WERI-Rb-1 (cell line): ENCODE data around the gene PHACTR1.

Experiments used
- DNase-seq: peaks from one replicate; pipeline ENCODE4 v3.0.0-alpha.2; 2020
- H3K27ac ChIP-seq: fragments of 250-450 bp; sonication (Bioruptor Pico); 2 replicates; pipeline ENCODE4 v1.5.1; 2020; ENCODE audit warnings: mild to moderate bottlenecking, moderate library complexity
- H3K27me3 ChIP-seq: fragments of 250-450 bp; sonication (Bioruptor Pico); 2 replicates; pipeline ENCODE4 v1.5.1; 2021; ENCODE audit warnings: mild to moderate bottlenecking, low read depth, moderate library complexity; ENCODE audit not compliant: insufficient read depth, severe bottlenecking
- H3K36me3 ChIP-seq: fragments of 250-450 bp; sonication (Bioruptor Pico); 2 replicates; pipeline ENCODE4 v1.5.1; 2020; ENCODE audit warnings: mild to moderate bottlenecking, moderate library complexity
- H3K4me3 ChIP-seq: 2 replicates; pipeline ENCODE4 v1.5.1; 2011; ENCODE audit warnings: low read depth, mild to moderate bottlenecking, control low read depth, low read length
- H3K9me3 ChIP-seq: fragments of 250-450 bp; sonication (Bioruptor Pico); 2 replicates; pipeline ENCODE4 v1.5.1; 2021; ENCODE audit warnings: mild to moderate bottlenecking, moderate library complexity; ENCODE audit not compliant: severe bottlenecking
- CTCF ChIP-seq: IDR thresholded peaks from 2 replicates; pipeline ENCODE4 v1.5.1; 2011; ENCODE audit warnings: low read depth, mild to moderate bottlenecking, control low read depth, inconsistent platforms, low read length

Gene PHACTR1

DNA sequence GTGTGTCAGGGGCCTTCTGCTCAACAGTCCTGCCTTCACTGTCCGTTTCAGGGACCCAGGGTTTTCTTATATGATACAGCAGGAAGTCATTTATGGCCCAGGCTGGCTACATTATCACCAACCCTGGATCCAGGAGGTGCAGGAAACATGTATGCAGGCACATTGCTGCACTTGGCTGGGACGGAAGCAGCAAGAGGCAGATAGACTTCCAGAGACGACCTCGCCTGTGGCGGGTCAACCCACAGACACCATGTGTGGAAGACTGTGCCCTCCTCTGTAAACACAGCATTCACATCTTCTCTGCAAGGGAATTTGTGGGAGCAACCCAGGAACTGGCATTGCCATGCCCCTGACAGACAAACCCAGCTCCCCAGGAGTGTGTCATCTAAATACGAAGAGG is 568.1 kb downstream of the PHACTR1 start:
- H3K27me3 ChIP-seq = no peaks in the 10 kb centered on the region
- peaks cover 10% of the 10 kb centered on the region for H3K36me3 ChIP-seq
- no peak overlapping the region for H3K27ac ChIP-seq
- TF ChIP-seq CTCF = no peak
- no peak overlapping the region for H3K4me3 ChIP-seq
- no peak for DNase-seq
- H3K9me3 ChIP-seq = no peaks in the 10 kb centered on the region

DNA sequence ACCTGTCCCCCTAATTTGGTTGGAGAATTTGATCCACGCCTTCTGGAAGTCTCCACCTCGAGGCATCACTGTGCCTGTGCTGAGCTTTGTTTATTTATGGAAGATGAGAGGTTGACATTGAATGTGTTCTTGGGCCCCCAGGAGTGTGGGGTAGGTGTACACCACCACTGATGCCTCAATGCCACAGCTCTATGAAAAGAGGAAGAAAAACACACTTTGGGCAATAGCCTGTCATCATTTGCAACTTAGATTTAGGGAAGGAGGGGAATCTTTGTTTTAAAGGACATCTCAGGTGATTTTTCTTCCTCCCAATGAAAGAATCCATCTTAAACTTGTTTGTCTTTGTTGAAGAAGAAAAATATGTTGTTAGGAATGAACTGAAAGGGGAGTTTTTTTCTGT is 569.1 kb downstream of the PHACTR1 start:
- TF ChIP-seq CTCF = no peak
- DNase-seq = no peak
- Histone ChIP-seq H3K27me3 (no peaks in the 10 kb centered on the region), H3K36me3 (peaks cover 10% of the 10 kb centered on the region), H3K4me3 (no peak overlapping the region), H3K27ac (no peak overlapping the region), H3K9me3 (no peaks in the 10 kb centered on the region)

DNA sequence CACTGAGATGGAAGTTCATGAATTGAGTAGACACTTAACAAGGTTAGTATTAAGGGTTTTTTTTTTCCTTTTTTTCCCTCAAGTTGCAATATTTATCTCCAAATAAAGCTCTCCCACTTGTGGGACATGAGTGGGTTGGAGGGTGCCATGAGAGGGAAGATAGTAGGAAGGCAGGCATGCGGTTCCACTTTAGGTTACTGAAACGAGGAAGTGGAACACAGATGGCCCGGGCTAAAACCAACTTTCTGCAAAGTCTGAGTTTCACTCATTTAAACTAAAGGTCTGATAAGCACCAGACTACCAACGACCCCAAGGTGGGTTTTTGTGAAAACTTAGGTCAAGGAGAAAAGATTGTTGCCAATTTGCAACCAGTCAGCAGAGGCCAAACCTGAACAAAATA is 569.6 kb downstream of the PHACTR1 start:
- Histone ChIP-seq H3K27me3 (no peaks in the 10 kb centered on the region), H3K9me3 (no peaks in the 10 kb centered on the region), H3K36me3 (peaks cover 11% of the 10 kb centered on the region), H3K4me3 (no peak overlapping the region), H3K27ac (no peak overlapping the region)
- DNase-seq = no peak
- TF ChIP-seq CTCF = no peak

DNA sequence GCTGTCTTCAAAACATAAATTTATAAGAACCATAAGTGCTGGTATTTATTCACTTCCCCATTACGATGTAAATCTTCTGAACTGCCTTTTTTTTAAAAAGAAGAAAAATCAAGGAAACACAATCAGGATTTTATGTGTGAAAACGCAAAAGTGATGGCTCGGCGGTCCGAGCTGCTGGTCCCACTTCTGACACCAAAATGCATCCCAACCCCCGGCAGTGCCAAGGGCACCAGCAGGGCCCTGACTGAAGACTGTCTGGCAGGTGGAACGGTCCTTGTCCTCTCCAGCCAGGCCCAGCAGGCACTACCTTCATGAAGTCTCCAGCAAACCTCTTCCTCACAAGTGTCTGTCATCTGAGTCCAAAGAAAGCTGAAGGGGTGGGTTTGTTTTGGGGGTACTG is 570.5 kb downstream of the PHACTR1 start:
- Histone ChIP-seq H3K36me3 (peaks cover 18% of the 10 kb centered on the region), H3K27ac (no peak overlapping the region), H3K27me3 (no peaks in the 10 kb centered on the region), H3K4me3 (no peak overlapping the region), H3K9me3 (no peaks in the 10 kb centered on the region)
- no peak for TF ChIP-seq CTCF
- no peak for DNase-seq

DNA sequence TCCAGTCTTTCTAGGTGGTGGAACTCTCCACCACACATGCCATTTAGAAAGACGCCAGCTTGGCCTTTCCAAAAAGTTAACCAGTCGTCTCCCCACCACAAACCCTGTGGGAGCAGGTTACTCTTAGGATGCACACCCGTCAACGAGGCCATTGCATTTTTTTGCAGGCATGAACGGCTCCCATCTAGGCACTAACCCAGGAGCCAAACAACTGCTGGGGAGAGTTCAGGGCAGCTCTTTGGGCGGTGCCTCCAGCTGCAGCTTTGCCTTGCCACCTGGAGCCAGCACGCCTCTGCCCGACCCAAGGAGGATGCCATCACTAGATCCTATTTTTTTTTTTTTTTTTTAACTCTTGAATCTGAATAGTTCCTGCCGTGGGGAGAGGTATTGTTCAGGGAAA is 571.9 kb downstream of the PHACTR1 start:
- H3K4me3 ChIP-seq = no peak overlapping the region
- H3K27ac ChIP-seq = no peak overlapping the region
- H3K36me3 ChIP-seq = peaks cover 27% of the 10 kb centered on the region
- no peak for DNase-seq
- no peaks in the 10 kb centered on the region for H3K9me3 ChIP-seq
- no peaks in the 10 kb centered on the region for H3K27me3 ChIP-seq
- no peak for TF ChIP-seq CTCF

- peaks cover 30% of the 10 kb centered on the region for H3K36me3 ChIP-seq
- H3K27ac ChIP-seq = peak overlapping the region; percentile 32; the same call in 1 of the 2 replicates
- DNase-seq = no peak
- H3K27me3 ChIP-seq = no peaks in the 10 kb centered on the region
- no peak overlapping the region for H3K4me3 ChIP-seq
- no peak for TF ChIP-seq CTCF
- H3K9me3 ChIP-seq = no peaks in the 10 kb centered on the region
Observed at GRCh38 chr6:13288969-13289391, 572.4 kb downstream of the PHACTR1 start.
